Measurements from ENCODE around the gene AOPEP. TPM values are rescaled to one million over a fixed set of nuclear protein-coding genes. Genes with fewer than 3 reads are reported as not detected.
A peak's percentile ranks its signal among the peaks of the same experiment; 100 is the strongest.

Gene AOPEP
- polyA plus RNA-seq, 1 experiment, result 40.0 TPM

DNA sequence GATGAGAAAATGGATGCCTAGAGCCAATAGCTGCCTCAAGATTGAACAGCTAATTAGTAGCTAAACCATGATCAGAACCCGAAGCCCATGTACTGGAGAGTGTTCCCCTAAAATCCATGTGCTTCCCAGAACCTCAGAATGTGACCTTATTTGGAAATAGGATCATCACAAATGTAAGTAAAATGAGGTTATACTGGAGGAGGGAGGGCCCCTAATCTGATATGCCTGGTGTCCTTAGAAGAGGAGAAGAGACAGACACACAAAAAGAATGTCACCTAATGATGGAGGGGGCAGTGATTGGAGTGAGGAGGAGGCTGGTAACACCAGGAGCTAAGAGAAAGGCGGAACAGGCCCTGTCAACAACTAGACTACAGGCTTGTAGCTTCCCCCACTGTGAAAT, 45.9 kb upstream of the AOPEP start:
- CTCF ChIA-PET, result interaction anchor here (0.7 to 6.1 kb wide), 49 partner anchors 11 to 588 kb away, joined by 3 to 238 read pairs (median 5); partner anchors contain the start of gene AOPEP
- peaks cover 4% of the 10 kb centered on the region; the same call in 1 of the 2 replicates for H3K9me3 ChIP-seq (ENCODE audit: control insufficient read depth, insufficient read depth, low read length)
- no peak overlapping the region for H3K4me3 ChIP-seq (ENCODE audit: low read depth, low read length)
- no peaks in the 10 kb centered on the region for H3K27me3 ChIP-seq (ENCODE audit: control insufficient read depth, insufficient read depth, low read length)
- H3K27ac ChIP-seq (ENCODE audit: low read depth, low read length), result no peak overlapping the region
- DNase-seq (ENCODE audit: low read depth, low spot score), result no peak
- TF ChIP-seq, protein P1, sequence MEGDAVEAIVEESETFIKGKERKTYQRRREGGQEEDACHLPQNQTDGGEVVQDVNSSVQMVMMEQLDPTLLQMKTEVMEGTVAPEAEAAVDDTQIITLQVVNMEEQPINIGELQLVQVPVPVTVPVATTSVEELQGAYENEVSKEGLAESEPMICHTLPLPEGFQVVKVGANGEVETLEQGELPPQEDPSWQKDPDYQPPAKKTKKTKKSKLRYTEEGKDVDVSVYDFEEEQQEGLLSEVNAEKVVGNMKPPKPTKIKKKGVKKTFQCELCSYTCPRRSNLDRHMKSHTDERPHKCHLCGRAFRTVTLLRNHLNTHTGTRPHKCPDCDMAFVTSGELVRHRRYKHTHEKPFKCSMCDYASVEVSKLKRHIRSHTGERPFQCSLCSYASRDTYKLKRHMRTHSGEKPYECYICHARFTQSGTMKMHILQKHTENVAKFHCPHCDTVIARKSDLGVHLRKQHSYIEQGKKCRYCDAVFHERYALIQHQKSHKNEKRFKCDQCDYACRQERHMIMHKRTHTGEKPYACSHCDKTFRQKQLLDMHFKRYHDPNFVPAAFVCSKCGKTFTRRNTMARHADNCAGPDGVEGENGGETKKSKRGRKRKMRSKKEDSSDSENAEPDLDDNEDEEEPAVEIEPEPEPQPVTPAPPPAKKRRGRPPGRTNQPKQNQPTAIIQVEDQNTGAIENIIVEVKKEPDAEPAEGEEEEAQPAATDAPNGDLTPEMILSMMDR (IDR thresholded peaks at IDR 0.05; ENCODE audit: low read depth, low read length), result no peak
- POLR2A ChIA-PET, result no interaction called here

DNA sequence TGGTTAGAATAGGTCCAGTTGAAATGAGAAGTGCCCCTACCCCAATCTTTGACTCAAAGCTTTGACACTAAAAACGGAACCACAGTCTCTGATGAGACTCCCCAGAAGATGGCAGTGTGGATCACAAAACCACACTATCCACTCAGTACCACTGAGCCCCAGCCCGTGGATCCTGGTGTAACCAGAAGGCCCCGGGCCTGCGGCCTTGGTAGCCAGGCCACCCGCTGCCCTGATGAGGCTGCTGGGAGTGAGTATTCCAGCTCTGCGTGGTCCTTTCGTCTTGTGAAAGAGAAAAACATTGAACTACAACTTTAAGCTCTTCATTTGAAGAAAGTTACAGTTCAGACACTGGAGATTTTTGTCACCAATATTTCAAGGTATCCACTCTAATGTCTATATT, 45.0 kb upstream of the AOPEP start:
- DNase-seq (ENCODE audit: low read depth, low spot score), result peak; percentile 62
- no peak overlapping the region for H3K4me3 ChIP-seq (ENCODE audit: low read depth, low read length)
- H3K27ac ChIP-seq (ENCODE audit: low read depth, low read length), result no peak overlapping the region
- TF ChIP-seq, protein P1 (IDR thresholded peaks at IDR 0.05; ENCODE audit: low read depth, low read length), result peak; percentile 78
- H3K9me3 ChIP-seq (ENCODE audit: control insufficient read depth, insufficient read depth, low read length), result peaks cover 3% of the 10 kb centered on the region; the same call in 1 of the 2 replicates
- CTCF ChIA-PET, result interaction anchor here (0.5 to 6.1 kb wide), 86 partner anchors 9 to 1636 kb away, joined by 3 to 238 read pairs (median 4); partner anchors contain the start of gene AOPEP
- POLR2A ChIA-PET, result interaction anchor here (0.7 to 1.1 kb wide), 3 partner anchors 232 to 407 kb away, joined by 3 read pairs; no protein-coding TSS in a partner anchor
- no peaks in the 10 kb centered on the region for H3K27me3 ChIP-seq (ENCODE audit: control insufficient read depth, insufficient read depth, low read length)

DNA sequence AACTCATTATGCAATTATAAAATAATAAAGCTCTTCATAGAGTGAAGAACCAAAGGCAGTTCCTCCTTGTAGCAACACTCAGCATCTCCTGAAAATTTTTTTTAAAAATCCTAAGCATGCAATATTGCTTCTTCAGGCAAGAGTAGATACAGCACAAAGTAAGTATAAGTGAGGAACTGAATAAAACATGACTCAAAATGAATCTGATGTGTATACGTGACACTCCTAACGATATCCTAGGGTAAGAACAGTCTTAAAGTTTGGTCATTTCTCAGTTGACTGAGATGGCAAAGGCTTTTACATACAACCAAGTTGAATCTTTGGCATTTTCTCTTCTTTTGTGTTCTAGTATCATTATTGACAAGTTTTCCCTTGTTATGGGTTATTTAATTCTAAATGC, 41.1 kb upstream of the AOPEP start:
- Histone ChIP-seq H3K27ac (ENCODE audit: low read depth, low read length) (no peak overlapping the region), H3K4me3 (ENCODE audit: low read depth, low read length) (no peak overlapping the region), H3K9me3 (ENCODE audit: control insufficient read depth, insufficient read depth, low read length) (no peaks in the 10 kb centered on the region), H3K27me3 (ENCODE audit: control insufficient read depth, insufficient read depth, low read length) (peaks cover 4% of the 10 kb centered on the region)
- CTCF ChIA-PET, result interaction anchor here (6.1 kb wide), 1 partner anchor 444 kb away, joined by 238 read pairs; no protein-coding TSS in a partner anchor
- DNase-seq (ENCODE audit: low read depth, low spot score), result no peak
- POLR2A ChIA-PET, result no interaction called here
- TF ChIP-seq, protein P1 (IDR thresholded peaks at IDR 0.05; ENCODE audit: low read depth, low read length), result no peak

DNA sequence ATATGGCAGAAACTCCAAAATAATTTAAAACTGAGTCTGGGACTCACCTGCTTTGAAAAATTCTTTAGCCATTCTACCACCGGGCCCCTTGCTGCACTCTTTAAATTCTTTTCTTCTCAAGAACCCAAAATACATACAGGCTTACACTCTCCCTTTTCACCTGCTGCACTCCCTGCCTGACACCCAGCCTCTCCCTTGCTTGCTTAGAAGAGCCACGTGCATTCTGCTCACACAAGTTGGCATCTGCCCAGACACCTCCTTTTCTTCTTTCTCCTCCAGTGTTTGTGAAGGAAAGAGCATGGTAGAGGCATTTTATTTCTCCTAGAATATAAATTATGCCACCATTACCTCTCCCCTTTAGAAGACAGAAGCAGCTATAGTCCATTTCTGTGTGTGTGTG, 39.0 kb upstream of the AOPEP start:
- no peaks in the 10 kb centered on the region for H3K9me3 ChIP-seq (ENCODE audit: control insufficient read depth, insufficient read depth, low read length)
- H3K27me3 ChIP-seq (ENCODE audit: control insufficient read depth, insufficient read depth, low read length), result peaks cover 8% of the 10 kb centered on the region
- H3K4me3 ChIP-seq (ENCODE audit: low read depth, low read length), result no peak overlapping the region
- TF ChIP-seq, protein P1 (IDR thresholded peaks at IDR 0.05; ENCODE audit: low read depth, low read length), result no peak
- POLR2A ChIA-PET, result no interaction called here
- no peak overlapping the region for H3K27ac ChIP-seq (ENCODE audit: low read depth, low read length)
- CTCF ChIA-PET, result no interaction called here
- DNase-seq (ENCODE audit: low read depth, low spot score), result no peak

DNA sequence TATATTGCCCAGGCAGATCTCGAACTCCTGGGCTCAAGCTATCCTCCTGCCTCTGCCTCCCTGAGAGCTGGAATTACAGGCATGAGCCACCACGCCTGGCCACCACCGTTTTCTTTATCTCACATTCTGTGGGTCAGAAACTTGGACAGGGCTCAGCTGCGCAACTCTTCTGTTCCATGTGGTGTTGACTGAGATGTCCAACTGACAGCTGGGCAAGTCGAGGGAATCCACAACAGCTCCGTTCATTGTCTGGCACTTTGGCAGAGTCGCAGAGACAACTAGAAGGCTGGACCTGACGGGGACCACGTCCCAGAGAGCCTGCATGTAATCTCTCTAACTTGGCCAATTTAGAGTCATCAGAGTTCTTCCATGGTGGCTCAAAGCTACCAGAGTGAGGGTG, 36.2 kb upstream of the AOPEP start:
- ChIA-PET CTCF (no interaction called here), POLR2A (no interaction called here)
- Histone ChIP-seq H3K27ac (ENCODE audit: low read depth, low read length) (no peak overlapping the region), H3K4me3 (ENCODE audit: low read depth, low read length) (no peak overlapping the region), H3K9me3 (ENCODE audit: control insufficient read depth, insufficient read depth, low read length) (no peaks in the 10 kb centered on the region), H3K27me3 (ENCODE audit: control insufficient read depth, insufficient read depth, low read length) (peaks cover 11% of the 10 kb centered on the region)
- DNase-seq (ENCODE audit: low read depth, low spot score), result no peak
- TF ChIP-seq, protein P1 (IDR thresholded peaks at IDR 0.05; ENCODE audit: low read depth, low read length), result no peak
